Chondrocyte (in vitro differentiated cells): ENCODE measurements around the gene MFSD6. TPM values are rescaled to one million over a fixed set of nuclear protein-coding genes. Genes with fewer than 3 reads are reported as not detected.

Source experiments
- DNase-seq: peaks from one replicate; pipeline ENCODE4 v3.0.0; 2021; ENCODE audit warnings: mixed read lengths, low spot score
- H3K27ac Mint-ChIP-seq: one replicate; pipeline ENCODE4 v1.8.0; 2021; ENCODE audit warnings: mild to moderate bottlenecking, moderate library complexity, mixed read lengths; ENCODE audit not compliant: unreplicated experiment
- H3K27me3 Mint-ChIP-seq: 2 replicates; pipeline ENCODE4 v1.8.0; 2021; ENCODE audit warnings: low read depth, mixed read lengths
- H3K36me3 Mint-ChIP-seq: 2 replicates; pipeline ENCODE4 v1.8.0; 2021; ENCODE audit warnings: low read depth, mixed read lengths
- H3K4me1 Mint-ChIP-seq: 2 replicates; pipeline ENCODE4 v1.8.0; 2021; ENCODE audit warnings: low read depth, mild to moderate bottlenecking, mixed read lengths
- H3K4me3 Mint-ChIP-seq: one replicate; pipeline ENCODE4 v1.8.0; 2021; ENCODE audit warnings: mild to moderate bottlenecking, moderate library complexity, mixed read lengths; ENCODE audit not compliant: unreplicated experiment
- H3K9me3 Mint-ChIP-seq: 2 replicates; pipeline ENCODE4 v1.8.0; 2021; ENCODE audit warnings: low read depth, mixed read lengths
- CTCF ChIP-seq: fragments of 200-600 bp; sonication (generic); IDR thresholded peaks from 2 replicates; pipeline ENCODE4 v1.5.0; 2021; ENCODE audit warnings: antibody characterized with exemption, mild to moderate bottlenecking, moderate library complexity
- total RNA-seq: library from RNA; stranded (reverse); gene quantifications from 3 replicates; pipeline ENCODE4 v1.2.1, GENCODE V29; 2021

MFSD6 gene
- total RNA-seq, 1 donor from 2014 or later: 8.4 TPM

GRCh38 chr2:190362894-190363293, 45.3 kb upstream of the MFSD6 start:
- Mint-ChIP-seq H3K27me3 (no peaks in the 10 kb centered on the region), H3K4me1 (peaks cover 23% of the 10 kb centered on the region), H3K36me3 (peaks cover 4% of the 10 kb centered on the region), H3K4me3 (no peak overlapping the region), H3K27ac (no peak overlapping the region), H3K9me3 (no peaks in the 10 kb centered on the region)
- DNase-seq: no peak
- TF ChIP-seq CTCF: no peak

- no peaks in the 10 kb centered on the region for H3K27me3 Mint-ChIP-seq
- peaks cover 2% of the 10 kb centered on the region for H3K4me1 Mint-ChIP-seq
- no peaks in the 10 kb centered on the region for H3K9me3 Mint-ChIP-seq
- TF ChIP-seq CTCF: no peak
- H3K4me3 Mint-ChIP-seq: no peak overlapping the region
- H3K27ac Mint-ChIP-seq: no peak overlapping the region
- H3K36me3 Mint-ChIP-seq: peaks cover 8% of the 10 kb centered on the region
- no peak for DNase-seq
These were observed 42.5 kb upstream of the MFSD6 start for GRCh38 chr2:190365499-190366204.

- no peaks in the 10 kb centered on the region for H3K9me3 Mint-ChIP-seq
- peaks cover 13% of the 10 kb centered on the region for H3K36me3 Mint-ChIP-seq
- H3K27ac Mint-ChIP-seq: no peak overlapping the region
- H3K4me3 Mint-ChIP-seq: no peak overlapping the region
- TF ChIP-seq CTCF: no peak
- no peaks in the 10 kb centered on the region for H3K4me1 Mint-ChIP-seq
- no peak for DNase-seq
- H3K27me3 Mint-ChIP-seq: no peaks in the 10 kb centered on the region
These were observed 41.9 kb upstream of the MFSD6 start for GRCh38 chr2:190366248-190366753.

- Mint-ChIP-seq H3K36me3 (peaks cover 13% of the 10 kb centered on the region), H3K4me1 (no peaks in the 10 kb centered on the region), H3K27me3 (no peaks in the 10 kb centered on the region), H3K4me3 (no peak overlapping the region), H3K27ac (no peak overlapping the region), H3K9me3 (no peaks in the 10 kb centered on the region)
- no peak for DNase-seq
- TF ChIP-seq CTCF: no peak
These were observed 41.1 kb upstream of the MFSD6 start for GRCh38 chr2:190367091-190367490.

GRCh38 chr2:190369635-190370034, 38.5 kb upstream of the MFSD6 start:
- no peak for TF ChIP-seq CTCF
- Mint-ChIP-seq H3K36me3 (peaks cover 11% of the 10 kb centered on the region), H3K4me1 (no peaks in the 10 kb centered on the region), H3K9me3 (no peaks in the 10 kb centered on the region), H3K27ac (no peak overlapping the region), H3K4me3 (no peak overlapping the region), H3K27me3 (no peaks in the 10 kb centered on the region)
- no peak for DNase-seq
